HUES48 (cell line): ENCODE data around the gene KIF17.

Source experiments
- H3K27ac ChIP-seq: one replicate; pipeline ENCODE4 v1.7.0; 2013; ENCODE audit warnings: low read depth, low read length, inconsistent platforms
- H3K27me3 ChIP-seq: 2 replicates; pipeline ENCODE4 v1.6.1; 2013; ENCODE audit warnings: mild to moderate bottlenecking, low read length; ENCODE audit not compliant: control insufficient read depth, insufficient read depth
- H3K36me3 ChIP-seq: 2 replicates; pipeline ENCODE4 v1.6.1; 2013; ENCODE audit warnings: low read length; ENCODE audit not compliant: control insufficient read depth, insufficient read depth
- H3K4me1 ChIP-seq: 2 replicates; pipeline ENCODE4 v1.6.1; 2013; ENCODE audit warnings: mild to moderate bottlenecking, low read length; ENCODE audit not compliant: control insufficient read depth, insufficient read depth
- H3K4me3 ChIP-seq: 2 replicates; pipeline ENCODE4 v1.5.1; 2013; ENCODE audit warnings: mild to moderate bottlenecking, low read depth, low read length
- H3K9ac ChIP-seq: 2 replicates; pipeline ENCODE4 v1.6.1; 2013; ENCODE audit warnings: mild to moderate bottlenecking, low read depth, low read length, moderate library complexity
- H3K9me3 ChIP-seq: 2 replicates; pipeline ENCODE4 v1.6.1; 2013; ENCODE audit warnings: low read length; ENCODE audit not compliant: control insufficient read depth, insufficient read depth

Gene KIF17

GRCh38 chr1:20699558-20699957 is 18.2 kb downstream of the KIF17 start:
- H3K9me3 ChIP-seq = no peaks in the 10 kb centered on the region
- peaks cover 14% of the 10 kb centered on the region for H3K4me1 ChIP-seq
- H3K27me3 ChIP-seq = no peaks in the 10 kb centered on the region
- no peak overlapping the region for H3K9ac ChIP-seq
- H3K36me3 ChIP-seq = no peaks in the 10 kb centered on the region; the same call in 1 of the 2 replicates
- H3K27ac ChIP-seq = no peak overlapping the region
- no peak overlapping the region for H3K4me3 ChIP-seq

- Histone ChIP-seq H3K27me3 (no peaks in the 10 kb centered on the region), H3K4me1 (peaks cover 14% of the 10 kb centered on the region), H3K36me3 (no peaks in the 10 kb centered on the region; the same call in 1 of the 2 replicates), H3K27ac (no peak overlapping the region), H3K4me3 (no peak overlapping the region), H3K9me3 (no peaks in the 10 kb centered on the region), H3K9ac (no peak overlapping the region)
Measured at GRCh38 chr1:20698195-20698910, 19.5 kb downstream of the KIF17 start.

DNA sequence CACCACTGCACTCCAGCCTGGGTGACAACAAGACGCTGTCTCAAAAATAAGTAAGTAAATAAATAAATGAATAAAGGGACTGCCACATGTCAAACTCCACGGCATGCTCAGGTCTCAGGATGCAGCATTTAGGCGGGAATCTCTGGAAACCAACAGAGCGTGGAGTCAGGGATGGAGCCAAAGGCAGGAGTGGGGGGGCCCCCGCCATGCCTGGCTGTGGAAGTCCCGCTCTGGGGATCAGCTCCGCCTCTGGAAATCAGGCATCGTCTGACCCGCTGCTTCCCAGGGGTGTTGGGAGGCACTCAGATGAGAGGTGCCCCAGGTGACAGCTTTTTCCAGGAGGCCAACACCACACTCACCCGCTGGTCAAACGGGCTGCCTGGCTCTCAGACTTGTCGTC is 20.2 kb downstream of the KIF17 start:
- Histone ChIP-seq H3K27me3 (no peaks in the 10 kb centered on the region), H3K9me3 (no peaks in the 10 kb centered on the region), H3K4me1 (peaks cover 14% of the 10 kb centered on the region), H3K4me3 (no peak overlapping the region), H3K36me3 (no peaks in the 10 kb centered on the region), H3K9ac (no peak overlapping the region), H3K27ac (no peak overlapping the region)

DNA sequence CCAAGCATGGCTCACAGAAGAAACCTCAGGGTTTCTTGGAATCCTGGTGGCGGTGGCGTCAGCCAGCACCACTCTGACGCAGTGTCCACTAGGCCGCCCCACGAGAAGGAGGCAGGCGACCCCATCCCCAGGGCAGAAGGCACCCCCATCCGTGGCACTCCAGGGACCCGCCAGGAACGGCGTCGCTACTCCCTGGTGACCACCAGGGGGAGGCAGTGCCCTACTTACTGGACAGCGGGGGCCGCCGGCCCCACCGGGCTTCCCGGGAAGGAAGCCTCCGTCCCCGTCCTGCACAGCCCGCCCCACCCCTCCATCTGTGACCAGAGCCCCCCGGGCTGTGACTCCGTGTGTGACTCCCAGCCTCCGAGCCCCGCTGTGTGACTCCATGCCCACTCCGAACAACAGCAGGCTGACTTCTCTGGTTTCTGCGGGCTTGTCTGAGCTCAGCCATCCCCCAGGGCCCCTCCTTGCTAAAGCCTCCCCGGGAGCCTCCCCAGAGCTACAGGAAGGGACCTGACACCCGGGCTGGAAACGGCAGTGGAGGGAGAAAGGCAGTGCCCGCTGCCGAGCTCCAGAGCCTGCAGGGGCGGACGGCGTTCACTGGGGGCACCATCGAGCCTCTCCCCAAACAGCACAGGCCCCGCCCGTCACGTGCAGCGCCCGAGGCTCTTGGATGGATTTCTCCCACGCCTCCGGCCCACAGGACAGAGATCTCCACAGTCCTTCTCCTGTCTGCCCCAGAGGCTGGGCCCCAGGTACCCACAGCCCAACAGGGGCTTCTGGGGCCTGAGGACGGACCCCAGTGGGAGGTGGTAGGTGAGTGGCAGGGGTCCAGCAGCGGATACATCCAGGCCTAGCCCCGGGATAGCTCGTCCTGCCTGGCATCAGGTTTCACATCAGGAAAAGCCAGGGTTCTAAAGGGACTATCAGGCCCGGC is 21.1 kb downstream of the KIF17 start:
- H3K4me1 ChIP-seq = peaks cover 14% of the 10 kb centered on the region
- no peaks in the 10 kb centered on the region for H3K9me3 ChIP-seq
- H3K27me3 ChIP-seq = no peaks in the 10 kb centered on the region
- H3K27ac ChIP-seq = peak overlapping the region; percentile 80
- peak overlapping the region; percentile 70 for H3K4me3 ChIP-seq
- peak overlapping the region; percentile 66 for H3K9ac ChIP-seq
- H3K36me3 ChIP-seq = no peaks in the 10 kb centered on the region

DNA sequence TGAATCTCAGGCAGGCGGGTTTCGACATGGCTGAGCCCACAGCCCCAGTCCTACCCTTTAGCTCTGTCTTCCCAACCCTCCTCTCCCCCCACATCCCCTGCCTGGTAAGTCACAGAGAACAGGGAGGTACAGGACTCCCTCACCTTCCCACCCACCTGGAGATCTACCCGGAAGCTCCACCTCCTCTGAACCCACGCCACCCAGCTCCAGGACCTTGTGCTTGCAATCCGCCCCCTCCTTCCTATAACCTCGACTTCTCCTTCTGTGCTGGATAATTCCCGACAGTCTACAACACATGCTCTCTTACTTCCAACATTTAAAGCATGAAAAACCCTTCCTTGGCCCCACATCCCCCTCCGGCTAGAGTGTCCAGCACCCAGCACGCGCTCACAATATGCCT is 22.3 kb downstream of the KIF17 start:
- Histone ChIP-seq H3K36me3 (no peaks in the 10 kb centered on the region), H3K9ac (no peak overlapping the region), H3K4me3 (no peak overlapping the region), H3K27me3 (no peaks in the 10 kb centered on the region), H3K9me3 (no peaks in the 10 kb centered on the region), H3K4me1 (peaks cover 14% of the 10 kb centered on the region), H3K27ac (no peak overlapping the region)

DNA sequence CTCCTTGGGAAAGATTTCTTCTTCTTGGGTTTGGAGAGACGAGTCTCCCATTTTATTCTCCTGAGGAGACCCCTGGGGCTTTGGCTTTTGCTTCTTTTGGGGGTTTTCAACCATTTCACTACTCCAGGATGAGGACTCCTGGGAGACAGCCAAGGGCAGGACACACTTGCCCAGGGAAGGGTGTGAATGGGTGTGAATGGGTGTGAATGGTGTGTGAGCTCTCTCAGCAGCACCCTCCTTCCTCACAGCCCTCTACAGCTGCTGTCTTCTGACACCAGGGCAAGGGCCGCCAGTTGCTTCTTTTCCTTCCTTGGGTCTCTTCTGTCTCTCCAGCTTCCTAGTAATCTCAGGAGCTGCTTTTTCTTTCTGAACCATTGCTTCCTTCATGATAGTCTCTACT is 24.2 kb downstream of the KIF17 start:
- Histone ChIP-seq H3K9me3 (no peaks in the 10 kb centered on the region), H3K27ac (no peak overlapping the region), H3K9ac (no peak overlapping the region), H3K36me3 (peaks cover 7% of the 10 kb centered on the region; the same call in 1 of the 2 replicates), H3K27me3 (no peaks in the 10 kb centered on the region), H3K4me3 (no peak overlapping the region), H3K4me1 (peaks cover 14% of the 10 kb centered on the region)

- Histone ChIP-seq H3K4me3 (no peak overlapping the region), H3K27me3 (no peaks in the 10 kb centered on the region), H3K9ac (no peak overlapping the region), H3K36me3 (peaks cover 7% of the 10 kb centered on the region; the same call in 1 of the 2 replicates), H3K9me3 (no peaks in the 10 kb centered on the region), H3K27ac (no peak overlapping the region), H3K4me1 (peaks cover 5% of the 10 kb centered on the region; the same call in 1 of the 2 replicates)
Measured at GRCh38 chr1:20691872-20692271, 25.9 kb downstream of the KIF17 start.

DNA sequence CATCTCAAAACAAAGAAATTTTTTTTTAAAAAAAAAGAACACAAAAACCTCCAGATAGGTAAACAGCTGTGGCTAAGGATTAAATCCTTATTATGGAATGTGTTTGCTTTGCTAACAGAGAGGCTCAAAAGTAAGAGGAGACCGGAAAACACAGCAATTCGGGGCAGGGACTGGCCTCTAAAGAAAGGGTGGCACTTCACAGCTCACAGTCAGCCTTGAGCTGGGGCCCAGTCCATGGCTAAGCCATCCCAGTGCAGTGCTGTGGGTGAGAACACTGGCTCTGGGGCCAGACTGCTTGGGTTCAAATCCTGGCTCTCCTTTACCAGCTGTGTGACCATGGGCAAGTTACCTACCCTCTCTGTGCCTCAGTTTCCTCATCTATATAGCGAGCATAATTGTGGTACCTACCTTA is 28.2 kb downstream of the KIF17 start:
- Histone ChIP-seq H3K9ac (no peak overlapping the region), H3K9me3 (no peaks in the 10 kb centered on the region), H3K4me1 (no peaks in the 10 kb centered on the region), H3K4me3 (no peak overlapping the region), H3K27me3 (no peaks in the 10 kb centered on the region), H3K36me3 (peaks cover 7% of the 10 kb centered on the region; the same call in 1 of the 2 replicates), H3K27ac (no peak overlapping the region)

DNA sequence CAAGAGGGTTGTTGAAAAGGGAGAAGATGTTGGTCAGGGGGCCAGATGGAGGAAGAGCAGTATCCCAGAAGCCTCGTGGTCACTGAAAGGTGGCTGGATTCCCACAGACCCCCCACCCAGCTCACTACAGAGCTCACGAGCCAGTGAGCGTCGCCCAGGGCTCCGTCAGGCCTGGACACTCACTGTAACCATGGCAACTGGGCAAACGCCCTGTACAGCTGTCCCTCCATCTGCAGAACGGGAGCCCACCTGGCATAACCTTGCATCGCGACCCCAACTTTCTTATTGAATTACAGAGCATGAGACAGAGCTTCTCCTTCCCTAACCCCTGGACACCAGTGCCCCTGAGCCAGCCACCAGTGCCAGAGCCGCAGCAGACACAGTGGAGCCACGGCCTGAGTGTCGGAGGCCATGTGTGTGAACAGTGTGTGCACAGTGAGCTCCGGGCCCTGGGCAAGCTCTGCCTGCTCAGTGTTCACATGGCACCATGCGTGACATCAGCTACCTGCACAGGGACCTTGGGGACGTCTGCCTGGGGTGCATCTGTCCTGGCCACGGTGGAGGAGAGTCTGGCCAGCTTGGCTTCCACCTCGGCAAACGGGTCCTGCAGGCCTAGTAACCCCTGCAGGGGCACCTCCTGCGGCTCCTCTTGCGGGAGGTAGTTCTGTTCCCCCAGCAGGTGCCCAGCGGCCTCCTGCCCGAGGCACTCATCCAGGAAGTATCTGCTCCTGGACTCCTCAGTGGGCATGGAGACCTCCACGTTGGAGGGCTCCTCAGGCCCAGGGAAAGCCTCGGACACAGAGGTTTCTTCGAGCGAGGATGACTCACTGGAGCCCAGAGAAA is 30.7 kb downstream of the KIF17 start:
- no peaks in the 10 kb centered on the region for H3K9me3 ChIP-seq
- no peak overlapping the region for H3K9ac ChIP-seq
- H3K4me3 ChIP-seq = no peak overlapping the region
- H3K4me1 ChIP-seq = no peaks in the 10 kb centered on the region
- H3K27ac ChIP-seq = no peak overlapping the region
- no peaks in the 10 kb centered on the region for H3K27me3 ChIP-seq
- H3K36me3 ChIP-seq = peaks cover 10% of the 10 kb centered on the region

GRCh38 chr1:20685741-20686140 is 32.1 kb downstream of the KIF17 start:
- no peak overlapping the region for H3K27ac ChIP-seq
- H3K27me3 ChIP-seq = no peaks in the 10 kb centered on the region
- no peaks in the 10 kb centered on the region for H3K4me1 ChIP-seq
- no peak overlapping the region for H3K4me3 ChIP-seq
- peaks cover 14% of the 10 kb centered on the region for H3K36me3 ChIP-seq
- H3K9me3 ChIP-seq = no peaks in the 10 kb centered on the region
- no peak overlapping the region for H3K9ac ChIP-seq
